ENCODE results near the gene ZC3H12C.

Gene ZC3H12C

DNA sequence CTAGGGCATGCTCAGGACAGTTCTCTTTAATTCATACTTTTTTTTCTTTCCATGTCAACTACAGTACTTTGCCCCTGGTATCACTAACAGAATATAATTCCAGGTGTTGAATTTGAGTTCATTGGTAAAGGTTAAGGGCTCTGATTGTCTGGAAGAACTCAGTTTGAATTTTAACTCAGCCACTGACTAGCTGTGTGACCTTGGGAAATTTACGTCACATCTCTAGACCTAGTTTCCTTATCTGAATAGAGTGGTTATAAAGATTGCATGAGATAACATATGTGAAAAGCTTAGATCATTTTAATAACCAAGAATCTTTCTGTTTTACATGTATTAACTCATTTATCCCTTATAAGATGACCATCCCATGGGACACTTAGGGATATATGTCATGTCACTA lies 15.8 kb upstream of the ZC3H12C start:
- no peak for DNase-seq (ENCODE audit: low read depth, low spot score)

DNA sequence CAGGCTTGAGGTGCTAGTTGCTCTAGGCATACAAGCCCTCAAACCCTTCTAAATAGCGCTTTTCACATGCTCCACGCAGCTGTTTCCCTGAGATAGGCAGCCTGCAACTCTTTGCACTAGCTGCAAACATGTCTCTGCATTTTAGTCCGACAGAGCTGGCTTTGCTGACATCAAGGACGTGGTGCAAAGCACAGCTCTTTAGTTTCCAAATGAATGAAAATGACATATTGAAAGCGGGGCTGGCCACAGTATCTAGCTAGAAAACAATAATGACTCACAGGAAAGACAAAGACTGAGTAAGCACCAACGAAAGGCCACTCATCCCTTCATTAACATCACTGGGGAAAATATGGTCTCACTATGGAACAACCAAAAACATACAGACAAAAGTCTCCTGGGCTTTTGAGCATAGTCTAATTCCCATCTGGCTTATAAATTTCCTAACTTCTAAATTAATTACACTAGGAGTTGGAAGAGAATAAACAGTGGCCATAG lies 15.3 kb upstream of the ZC3H12C start:
- peak; percentile 26 for DNase-seq (ENCODE audit: low read depth, low spot score)

DNA sequence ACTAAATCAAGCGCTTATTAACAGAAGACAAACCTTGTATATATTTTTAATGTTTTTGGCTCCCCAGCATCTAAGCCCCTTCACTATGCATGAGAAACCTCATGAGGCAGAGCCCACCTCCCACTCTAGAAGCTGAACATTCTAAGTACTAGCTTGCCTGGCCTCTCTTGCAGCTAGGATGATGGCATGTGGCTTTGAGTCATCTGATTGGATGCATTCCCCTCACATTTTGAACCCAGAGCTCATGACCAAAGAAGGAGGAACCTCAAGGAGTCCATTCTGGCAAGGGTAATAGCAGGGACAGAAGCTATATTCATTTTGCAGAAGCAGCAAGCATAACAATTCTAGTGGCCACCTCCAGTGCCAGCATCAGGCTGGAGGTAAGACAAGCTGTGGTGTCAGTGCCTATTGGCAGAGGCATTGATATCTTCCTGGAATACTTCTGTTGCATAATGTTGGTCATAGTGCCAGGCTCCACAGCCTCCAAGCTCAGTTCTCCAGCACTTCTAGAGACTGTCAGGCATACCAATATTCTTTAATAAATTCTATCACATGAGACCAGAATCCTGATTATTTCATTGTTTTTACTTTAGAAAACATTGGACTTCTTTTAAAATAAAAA lies 14.2 kb upstream of the ZC3H12C start:
- no peak for DNase-seq (ENCODE audit: low read depth, low spot score)

DNA sequence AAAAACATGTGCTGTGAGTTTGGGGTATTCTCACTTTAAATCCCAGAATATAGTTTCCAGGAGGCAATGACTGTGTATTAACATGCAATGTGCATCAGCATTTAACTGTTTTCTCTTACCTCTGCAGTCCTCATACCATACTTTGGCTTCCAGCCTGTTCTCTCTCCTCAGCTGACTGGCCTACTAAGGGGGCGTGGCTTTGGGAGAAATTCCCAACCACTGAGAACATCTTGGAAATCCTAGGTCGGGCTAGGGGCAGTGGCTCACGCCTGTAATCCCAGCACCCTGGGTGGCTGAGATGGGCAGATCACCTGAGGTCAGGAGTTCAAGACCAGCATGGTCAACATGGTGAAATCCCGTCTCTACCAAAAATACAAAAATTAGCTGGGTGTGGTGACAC lies 13.5 kb upstream of the ZC3H12C start:
- DNase-seq (ENCODE audit: low read depth, low spot score) = peak; percentile 23

DNA sequence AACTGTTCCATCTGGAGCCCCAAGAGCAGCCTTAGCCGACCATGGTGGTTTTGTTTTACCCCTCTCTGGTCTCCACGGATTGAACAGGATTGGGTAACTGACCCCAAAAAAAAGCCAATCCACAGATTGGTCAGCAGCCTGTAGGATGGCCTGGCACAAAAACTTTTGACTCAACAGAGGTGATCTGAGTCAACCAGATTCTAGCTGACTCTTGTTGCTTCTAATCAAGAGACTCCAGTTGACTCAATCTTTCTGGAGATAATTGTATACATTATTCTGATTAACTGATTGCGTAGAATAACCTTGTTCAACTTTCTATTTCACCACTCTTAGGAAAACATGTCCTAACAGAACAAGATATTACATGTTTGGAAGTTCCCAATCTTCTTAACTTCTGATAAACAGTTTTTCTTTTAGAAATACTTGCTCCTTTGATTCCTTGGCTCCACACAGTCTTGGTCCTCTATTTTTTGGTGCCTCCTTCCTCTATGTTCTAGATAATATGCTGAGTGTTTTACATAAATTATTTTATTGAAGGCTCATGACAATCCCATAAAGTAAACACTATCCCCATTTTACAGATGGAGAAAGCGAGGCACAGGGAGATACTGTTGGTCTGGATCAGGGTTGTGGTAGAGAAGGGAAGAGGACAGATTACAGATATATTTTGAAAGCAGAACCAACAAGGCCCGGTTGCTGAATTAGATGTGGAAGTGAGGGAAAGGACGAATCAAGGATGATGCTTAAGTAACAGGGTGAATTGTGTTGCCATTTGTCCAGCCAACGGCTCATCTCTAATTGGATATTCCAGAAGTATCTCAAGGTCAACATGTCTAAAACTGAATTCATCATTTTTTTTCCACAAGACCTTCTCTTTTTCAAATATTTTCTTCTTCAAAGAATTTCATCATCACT lies 11.5 kb upstream of the ZC3H12C start:
- no peak for DNase-seq (ENCODE audit: low read depth, low spot score)

DNA sequence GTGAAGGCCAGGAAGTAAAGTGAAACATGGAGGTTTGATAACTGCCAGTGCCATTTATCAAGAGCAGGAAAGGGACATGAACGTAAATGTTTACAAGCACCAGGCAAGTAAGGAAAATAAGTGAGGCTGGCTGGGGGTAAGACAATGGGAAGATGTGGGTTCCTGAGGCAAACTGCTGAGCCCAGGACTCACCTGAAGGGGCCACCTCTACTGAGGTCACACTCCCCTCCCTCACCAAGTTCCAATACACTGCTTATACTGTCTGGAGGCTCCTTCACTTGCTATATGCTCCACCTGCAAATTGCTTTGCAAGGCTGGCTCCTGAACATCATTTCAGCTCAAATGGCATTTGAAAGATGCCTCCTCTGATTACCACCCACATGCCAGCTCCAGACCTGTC lies 10.3 kb upstream of the ZC3H12C start:
- no peak for DNase-seq (ENCODE audit: low read depth, low spot score)

DNA sequence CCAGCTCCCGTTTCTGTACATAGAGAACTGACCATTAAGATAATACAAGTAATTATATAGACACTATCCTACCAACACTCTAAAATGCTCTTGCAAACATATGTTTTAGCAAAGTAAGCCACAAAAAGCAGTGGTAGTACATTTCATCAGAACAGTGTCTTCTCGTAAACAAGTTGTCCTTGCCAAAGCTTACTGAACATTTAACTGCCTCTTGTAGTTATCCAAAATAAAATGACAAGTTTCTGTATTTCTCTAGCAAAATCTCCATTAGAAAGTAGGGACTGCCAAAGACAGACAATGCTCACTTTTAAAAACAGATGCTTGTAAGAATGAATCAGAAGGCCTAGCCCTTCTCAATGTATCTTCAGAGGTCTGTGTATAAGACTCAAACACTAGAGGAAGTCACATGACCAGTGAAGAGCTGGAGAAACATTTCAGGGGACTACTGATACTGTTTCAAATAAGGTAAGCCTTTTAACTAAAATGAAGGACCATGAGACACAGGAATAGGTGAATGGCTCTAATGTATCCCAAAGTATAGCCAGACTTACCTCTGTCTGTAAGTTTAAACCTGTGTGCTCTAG lies 7.8 kb upstream of the ZC3H12C start:
- DNase-seq (ENCODE audit: low read depth, low spot score) = no peak

DNA sequence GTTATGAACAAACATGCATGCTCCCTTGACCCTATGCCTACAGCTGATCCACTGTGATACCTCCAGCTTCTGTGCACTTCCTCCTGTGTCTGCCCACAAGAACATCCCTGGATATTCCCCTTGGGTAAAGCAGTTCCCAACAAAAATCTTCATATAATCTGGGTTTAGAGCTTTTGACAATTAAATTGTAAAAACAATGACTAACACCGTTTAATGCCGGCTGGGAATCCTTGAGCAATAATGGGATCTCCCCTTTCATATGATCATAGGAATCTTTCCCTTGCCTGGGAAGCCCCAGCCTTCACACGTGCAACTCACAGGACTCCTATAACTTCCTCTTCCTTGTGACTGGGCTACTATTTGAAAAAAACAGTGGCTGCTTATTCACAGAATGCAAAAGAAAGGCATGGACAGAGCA lies 6.3 kb upstream of the ZC3H12C start:
- DNase-seq (ENCODE audit: low read depth, low spot score) = no peak

DNA sequence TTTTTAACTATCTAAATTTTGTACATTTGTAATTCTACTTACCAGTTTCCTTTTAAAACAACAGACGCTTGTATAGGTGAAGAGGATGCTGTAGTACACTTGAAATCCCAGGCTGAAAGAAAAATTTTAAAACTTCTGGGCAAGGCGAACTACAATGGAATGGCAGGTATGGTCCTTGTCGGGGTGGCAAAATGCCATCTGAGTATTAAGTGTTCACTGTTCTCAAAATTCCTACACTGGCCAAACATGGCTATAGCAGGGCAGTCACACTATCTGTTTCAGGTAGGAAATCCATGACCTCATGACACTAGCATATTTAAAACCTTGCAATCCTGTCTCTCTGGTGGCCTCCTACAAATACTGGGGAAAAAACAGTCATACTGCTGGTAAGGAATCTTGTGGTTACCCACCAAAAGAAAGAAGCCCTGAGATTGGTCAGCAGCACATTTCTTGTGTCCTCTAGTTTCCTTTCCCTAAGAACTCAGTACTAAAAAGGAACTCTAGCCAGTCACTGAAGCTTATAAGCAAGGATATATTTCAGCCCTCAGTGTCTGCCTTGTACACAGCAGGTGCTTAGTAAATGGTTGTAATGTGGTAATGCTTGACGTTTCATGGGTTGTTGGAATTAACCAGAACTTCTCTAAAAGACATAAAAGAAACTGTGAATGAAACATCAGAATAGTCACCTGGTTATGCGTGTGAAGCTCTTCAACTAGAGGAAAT lies 5.2 kb upstream of the ZC3H12C start:
- DNase-seq (ENCODE audit: low read depth, low spot score) = no peak

DNA sequence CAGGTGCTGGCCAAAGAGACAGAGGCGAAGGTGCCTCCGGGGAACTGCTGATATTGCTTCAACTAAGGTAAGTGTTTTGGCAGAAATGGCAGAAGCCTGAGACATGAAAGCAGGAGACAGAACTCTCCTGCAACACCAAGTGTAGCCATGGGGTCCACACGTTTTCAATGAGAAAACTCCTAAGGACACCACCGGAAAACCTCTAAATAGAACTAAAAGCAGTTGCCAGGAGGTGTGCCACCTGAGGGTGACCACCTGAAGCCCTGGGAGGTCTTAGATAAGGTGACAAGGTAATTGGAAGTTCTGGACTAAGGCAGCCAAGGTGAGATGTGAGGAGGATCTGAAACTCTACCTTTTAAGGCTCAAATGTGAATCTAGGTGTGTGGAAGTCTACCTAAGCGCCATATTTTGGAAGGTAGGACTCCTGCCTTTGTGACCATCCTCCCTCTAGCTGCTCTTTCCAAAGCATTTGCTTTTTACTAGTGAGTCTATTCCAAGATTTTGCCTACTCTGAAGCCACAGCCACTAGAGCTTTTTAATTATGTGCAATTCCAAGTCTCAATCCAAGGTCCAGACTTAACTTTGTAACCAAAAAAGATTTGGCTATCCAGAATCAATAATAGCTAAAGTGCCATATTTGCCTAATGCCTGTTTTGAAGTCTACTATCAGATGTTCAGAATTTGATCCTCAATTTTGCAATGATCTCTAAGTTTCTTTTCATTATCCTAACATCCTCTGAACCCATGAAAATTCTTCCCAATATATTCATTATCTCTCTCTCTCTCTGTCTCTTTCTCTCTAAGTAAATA lies 4.5 kb upstream of the ZC3H12C start:
- no peak for DNase-seq (ENCODE audit: low read depth, low spot score)

DNA sequence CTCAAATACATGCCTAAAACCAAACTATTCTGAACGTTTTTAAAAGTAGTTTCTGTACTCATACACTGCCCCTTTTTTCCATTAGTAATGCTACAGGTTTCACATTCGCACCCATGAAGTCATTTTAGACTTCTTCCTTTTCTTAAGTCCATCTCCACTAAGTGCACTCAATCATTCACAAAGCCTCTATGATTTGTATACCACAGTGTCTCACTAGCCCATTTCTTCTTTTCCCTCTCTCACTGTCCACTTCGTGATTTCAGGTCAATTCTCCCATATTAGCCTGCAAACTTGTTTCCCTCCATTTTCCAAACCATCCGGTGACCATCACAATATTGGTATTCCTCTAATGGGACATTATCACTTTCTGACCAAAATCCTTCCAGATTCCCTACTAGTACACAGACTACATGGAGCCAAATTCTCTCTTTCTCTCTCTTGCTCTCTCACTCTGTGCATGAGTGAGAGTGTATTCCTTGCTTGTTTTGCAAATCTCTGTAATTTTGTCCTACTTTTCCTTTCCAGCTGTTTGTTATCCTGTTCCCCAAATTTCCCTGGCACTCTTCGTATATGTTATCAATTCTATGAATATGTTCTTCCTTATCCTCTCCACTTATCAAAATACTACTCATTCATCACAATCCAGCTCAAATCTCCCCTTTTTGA lies 3.4 kb upstream of the ZC3H12C start:
- DNase-seq (ENCODE audit: low read depth, low spot score) = no peak

DNA sequence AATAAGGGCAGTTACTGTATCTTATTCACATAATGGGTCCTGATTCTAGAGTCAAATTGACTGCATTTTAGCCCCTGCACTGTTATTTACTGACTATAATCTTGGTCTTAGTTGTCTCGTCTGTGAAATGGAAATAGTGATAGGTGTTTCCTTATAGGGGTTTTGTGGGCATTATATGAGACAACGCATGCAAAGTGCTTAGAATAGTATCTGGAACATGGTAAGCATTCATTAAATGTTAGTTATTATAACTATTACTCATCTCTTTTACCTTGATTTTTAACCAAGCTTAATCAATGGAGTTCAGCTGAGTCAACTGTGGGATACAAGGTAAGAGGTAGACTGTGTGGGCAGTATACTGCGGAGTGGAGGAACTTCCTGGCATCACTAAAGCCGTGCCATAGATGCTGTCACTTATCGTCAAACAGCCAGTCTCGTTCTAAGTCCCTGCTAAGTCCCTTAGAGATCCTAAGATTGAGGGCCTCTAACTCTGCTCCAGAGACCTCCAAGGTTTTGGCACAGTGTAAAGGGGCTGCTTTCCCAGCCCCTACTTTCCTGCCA lies 2.6 kb upstream of the ZC3H12C start:
- no peak for DNase-seq (ENCODE audit: low read depth, low spot score)

DNA sequence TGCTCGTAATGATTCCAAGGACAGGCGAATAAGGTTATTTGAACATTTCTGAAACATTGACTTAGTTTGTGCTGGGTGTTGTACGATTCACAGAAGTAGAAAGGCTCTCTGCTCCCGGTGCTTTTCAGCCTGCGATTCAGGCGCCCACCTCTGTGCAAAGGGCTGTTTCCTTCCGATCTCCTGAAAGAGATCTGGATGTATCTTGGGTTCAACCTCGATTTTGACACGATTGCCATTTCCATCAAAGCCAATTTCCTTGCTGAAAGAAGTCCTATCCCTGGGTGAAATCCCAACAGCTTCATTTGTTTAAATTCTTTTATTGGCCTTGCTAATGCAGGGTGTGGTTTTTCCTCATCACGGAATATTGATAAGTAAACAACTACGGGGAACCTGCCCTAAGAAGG lies 1.1 kb upstream of the ZC3H12C start:
- peak; percentile 49 for DNase-seq (ENCODE audit: low read depth, low spot score)

DNA sequence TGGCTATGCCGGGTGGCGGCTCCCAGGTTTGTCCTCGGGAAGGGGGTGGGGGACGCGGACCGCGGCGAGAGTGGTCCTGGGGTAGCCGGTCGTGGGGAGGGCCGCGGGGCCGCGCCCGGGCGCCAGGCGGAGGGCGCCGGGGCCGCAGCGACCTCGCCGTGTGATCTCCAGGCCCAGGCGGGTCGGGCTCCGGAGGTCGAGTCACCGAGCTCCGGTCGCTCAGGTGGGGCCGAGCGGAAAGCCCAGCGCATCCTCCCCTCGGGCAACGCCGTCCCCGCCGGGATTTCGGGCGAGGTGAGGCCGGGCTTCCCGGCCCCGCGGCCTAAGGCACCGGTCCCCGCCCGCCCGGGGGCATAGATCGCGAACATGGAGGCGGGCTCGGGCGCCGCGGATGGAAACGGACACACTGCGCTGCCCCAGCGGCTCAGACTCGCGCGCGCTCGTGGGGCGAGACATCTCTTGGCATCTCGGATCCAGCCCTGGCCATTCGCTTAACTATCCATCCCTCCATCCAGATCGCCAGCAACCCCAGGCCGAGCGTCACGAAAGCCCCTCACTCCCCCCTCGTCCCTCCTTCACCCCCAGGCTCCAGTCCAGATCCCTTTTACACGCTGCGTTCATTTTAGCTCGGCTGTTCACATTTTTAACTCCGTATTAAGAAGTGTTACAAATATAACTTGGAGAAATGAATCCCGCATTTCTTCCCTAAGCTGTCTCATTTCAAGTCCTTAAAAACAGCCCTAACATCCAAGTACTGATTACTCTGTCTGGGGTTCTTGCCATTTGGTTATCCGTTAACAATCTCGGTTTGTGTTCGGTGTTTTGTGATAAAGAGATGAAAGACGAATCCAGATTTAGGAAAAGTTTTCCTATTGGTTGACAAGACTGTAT lies 460 bp downstream of the ZC3H12C start:
- peak; percentile 71 for DNase-seq (ENCODE audit: low read depth, low spot score)

DNA sequence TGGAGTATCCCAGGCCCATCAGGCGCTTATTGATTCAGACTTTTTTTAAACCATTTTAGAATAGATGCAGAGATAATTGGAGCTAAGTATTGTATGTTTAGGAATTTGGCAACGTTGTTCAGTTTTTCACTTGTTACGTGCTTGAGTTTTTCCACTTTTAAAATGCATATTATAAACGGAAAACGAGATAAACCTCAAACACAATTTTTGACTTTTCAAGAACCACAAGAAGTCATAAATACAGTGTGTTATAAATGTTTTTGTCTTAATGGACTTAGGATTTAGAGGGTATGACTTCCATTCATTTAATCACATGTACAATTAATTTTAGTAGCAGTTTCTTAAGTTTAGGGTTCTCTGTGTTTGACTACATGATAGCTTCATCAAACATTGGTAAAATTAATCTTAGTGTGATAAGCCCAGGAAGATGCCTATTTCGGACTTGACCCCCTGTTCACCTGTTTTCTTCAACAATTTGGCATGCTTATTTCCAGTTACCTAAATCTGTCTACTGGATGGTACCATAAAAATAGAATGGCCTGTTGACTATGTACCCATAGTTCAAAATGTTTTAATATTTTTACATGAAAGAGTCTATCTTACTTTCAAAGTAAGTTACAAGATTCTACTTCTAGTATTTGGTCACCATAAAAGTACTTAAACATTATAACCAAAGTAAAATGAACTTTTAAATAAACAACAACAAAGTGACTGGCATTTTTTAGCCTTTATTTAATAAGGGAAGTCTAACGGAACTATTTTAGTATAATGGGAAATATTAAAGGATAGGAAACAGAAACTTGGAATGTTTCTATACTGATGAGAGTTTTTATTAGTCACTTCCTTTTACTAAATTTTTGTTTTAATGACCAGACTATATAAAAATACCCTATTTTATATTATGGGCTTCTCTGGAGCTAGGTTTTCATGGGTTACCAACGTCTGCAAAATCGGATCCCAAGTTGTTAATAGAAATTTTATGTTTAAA lies 1.4 kb downstream of the ZC3H12C start:
- DNase-seq (ENCODE audit: low read depth, low spot score) = no peak

DNA sequence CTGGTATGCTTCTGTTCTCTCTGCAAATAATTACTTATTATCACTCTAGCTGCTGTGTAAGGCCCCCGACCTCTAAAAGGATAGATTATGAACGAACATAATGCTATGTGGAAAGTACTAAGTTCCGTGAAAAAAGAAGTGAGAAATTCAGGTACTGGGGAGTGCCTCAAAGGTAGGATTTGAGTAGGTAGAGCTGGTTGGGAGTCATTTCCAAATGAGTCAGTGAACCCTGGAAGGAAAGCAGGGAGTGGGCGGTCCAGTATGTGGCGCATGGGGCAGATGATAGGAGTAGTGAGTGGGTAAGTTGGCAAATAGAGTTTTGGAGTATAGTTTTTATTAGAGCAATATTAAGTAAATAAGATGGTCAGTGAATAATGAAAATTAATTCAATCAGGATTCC lies 2.4 kb downstream of the ZC3H12C start:
- no peak for DNase-seq (ENCODE audit: low read depth, low spot score)

DNA sequence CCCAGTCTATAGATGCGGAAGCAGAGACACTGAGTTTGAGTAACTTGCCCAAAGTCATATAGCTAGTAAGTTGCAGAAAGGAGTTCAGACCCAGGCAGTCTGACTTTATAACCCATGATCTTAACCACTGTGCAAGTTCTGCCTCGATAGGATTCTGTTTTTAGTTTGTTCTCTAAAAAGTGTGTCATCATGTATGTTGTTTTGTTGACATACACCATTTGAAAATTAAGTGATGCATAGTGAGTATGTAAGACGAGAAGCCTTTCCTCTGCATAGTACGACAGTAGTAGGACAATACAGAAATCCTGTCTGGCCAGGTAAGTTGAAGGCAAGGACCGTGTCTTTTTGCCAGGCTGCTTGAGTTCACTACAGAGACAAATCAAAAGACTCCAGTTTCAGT lies 3.3 kb downstream of the ZC3H12C start:
- no peak for DNase-seq (ENCODE audit: low read depth, low spot score)

DNA sequence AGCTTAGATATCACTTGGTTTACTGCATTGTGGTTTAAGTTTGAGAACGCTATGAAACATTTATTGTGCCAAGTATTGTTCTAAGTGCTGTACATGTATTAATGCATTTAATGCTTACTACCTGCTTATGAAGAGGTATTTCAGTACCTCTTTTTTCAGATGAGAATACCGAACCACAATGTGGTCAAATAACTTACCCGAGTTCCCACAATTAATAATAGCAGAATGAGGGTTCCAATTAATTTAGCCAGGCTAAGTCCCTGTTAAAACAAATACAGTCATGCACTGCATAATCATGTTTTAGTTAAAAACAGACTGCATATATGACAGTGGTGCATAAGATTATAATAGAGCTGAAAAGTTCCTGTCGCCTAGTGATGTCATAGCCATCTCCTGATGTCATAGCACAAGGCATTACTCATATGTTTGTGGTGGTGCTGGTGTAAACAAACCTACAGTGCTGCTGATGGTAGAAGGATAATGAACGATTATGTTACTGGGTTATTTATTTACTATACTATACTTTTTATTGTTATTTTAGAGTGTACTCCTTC lies 4.3 kb downstream of the ZC3H12C start:
- DNase-seq (ENCODE audit: low read depth, low spot score) = no peak

Measured in ELF-1 (cell line).